Adipocyte (in vitro differentiated cells): ENCODE results near the gene RPL37A.

Source experiments
- DNase-seq: peaks from one replicate; pipeline ENCODE4 v3.0.0-alpha.2; 2015; ENCODE audit warnings: low read depth
- H3K27me3 ChIP-seq: replicated peaks from 2 replicates; pipeline ENCODE4 v1.7.0; 2013; ENCODE audit warnings: mild to moderate bottlenecking, low read length, moderate library complexity; ENCODE audit not compliant: control insufficient read depth, insufficient read depth
- H3K36me3 ChIP-seq: 2 replicates; pipeline ENCODE4 v1.7.0; 2013; ENCODE audit warnings: low read length, mild to moderate bottlenecking, moderate library complexity; ENCODE audit not compliant: control insufficient read depth, insufficient read depth, severe bottlenecking
- H3K4me1 ChIP-seq: 2 replicates; pipeline ENCODE4 v1.7.0; 2013; ENCODE audit warnings: mild to moderate bottlenecking, low read length, moderate library complexity; ENCODE audit not compliant: control insufficient read depth, insufficient read depth
- H3K4me3 ChIP-seq: 2 replicates; pipeline ENCODE4 v1.7.0; 2013; ENCODE audit warnings: mild to moderate bottlenecking, low read length, moderate library complexity
- H3K9ac ChIP-seq: 2 replicates; pipeline ENCODE4 v1.7.0; 2013; ENCODE audit warnings: mild to moderate bottlenecking, low read length, moderate library complexity
- H3K9me3 ChIP-seq: 2 replicates; pipeline ENCODE4 v1.7.0; 2013; ENCODE audit warnings: mild to moderate bottlenecking, low read length, moderate library complexity; ENCODE audit not compliant: control insufficient read depth

RPL37A gene

DNA sequence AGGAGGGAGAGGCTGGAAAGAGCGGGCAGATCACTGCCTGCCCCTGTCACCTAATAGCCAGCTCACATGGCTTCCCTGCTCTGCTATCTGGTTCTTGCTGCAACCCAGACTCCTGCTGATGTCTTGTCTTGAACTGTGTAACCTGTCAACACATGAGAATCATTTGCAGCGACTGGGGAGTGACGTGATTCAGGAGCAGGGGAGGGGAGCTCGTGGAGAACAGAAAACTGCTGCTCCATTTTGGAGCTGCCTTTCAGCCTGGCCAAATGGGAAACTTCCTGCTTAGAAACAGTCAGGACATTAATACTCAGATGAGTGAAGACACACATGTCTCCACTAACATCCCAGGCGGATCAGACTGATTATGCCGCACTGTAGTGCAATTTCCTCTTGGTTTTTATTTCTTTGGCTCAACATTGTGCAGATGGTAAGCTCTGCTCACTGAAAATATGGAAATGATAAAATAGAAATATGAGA, 38.1 kb downstream of the RPL37A start:
- Histone ChIP-seq H3K4me3 (no peak overlapping the region), H3K27me3 (peaks cover 7% of the 10 kb centered on the region), H3K9me3 (no peaks in the 10 kb centered on the region), H3K4me1 (peaks cover 22% of the 10 kb centered on the region), H3K9ac (peak overlapping the region; percentile 14), H3K36me3 (no peaks in the 10 kb centered on the region)
- peak; percentile 56 for DNase-seq

DNA sequence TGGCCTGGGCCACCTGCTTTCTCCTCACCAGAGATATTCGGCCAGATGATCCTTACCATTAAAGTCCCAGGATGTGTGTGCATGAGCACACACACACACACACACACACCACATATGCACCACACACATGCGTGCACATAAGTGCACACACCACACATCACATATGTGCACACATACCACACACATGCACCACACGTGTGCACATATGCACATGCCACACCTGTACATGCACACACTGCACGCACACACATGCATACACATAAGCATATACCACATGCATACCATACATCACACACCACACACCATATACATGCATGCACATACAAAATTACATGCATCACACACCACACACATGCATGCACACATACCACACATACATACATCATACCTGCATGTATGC, 38.7 kb downstream of the RPL37A start:
- Histone ChIP-seq H3K36me3 (no peaks in the 10 kb centered on the region), H3K27me3 (peaks cover 7% of the 10 kb centered on the region), H3K9ac (no peak overlapping the region), H3K4me1 (peaks cover 22% of the 10 kb centered on the region), H3K9me3 (no peaks in the 10 kb centered on the region), H3K4me3 (no peak overlapping the region)
- no peak for DNase-seq

DNA sequence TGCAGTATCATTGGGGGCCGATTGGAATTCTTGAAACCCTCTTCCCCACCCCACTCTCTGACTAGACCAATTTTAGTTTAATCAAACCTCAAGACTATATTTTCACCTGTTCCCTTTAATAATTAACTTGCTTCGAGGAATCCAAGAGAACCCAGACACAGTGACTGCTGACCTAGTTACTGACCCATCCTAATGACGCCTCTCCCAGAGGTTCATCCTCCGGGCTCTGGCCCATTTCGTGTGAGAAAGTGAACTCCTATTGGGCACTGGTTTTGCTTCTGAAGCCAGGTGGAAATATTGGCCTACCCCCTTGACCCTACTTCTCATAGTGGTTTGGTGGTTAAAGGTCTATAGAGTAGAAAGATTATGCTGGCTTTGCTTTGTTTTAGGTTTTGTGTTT, 39.9 kb downstream of the RPL37A start:
- no peak for DNase-seq
- Histone ChIP-seq H3K9me3 (no peaks in the 10 kb centered on the region), H3K9ac (no peak overlapping the region), H3K4me1 (peaks cover 22% of the 10 kb centered on the region), H3K4me3 (no peak overlapping the region), H3K27me3 (peaks cover 7% of the 10 kb centered on the region), H3K36me3 (no peaks in the 10 kb centered on the region)

DNA sequence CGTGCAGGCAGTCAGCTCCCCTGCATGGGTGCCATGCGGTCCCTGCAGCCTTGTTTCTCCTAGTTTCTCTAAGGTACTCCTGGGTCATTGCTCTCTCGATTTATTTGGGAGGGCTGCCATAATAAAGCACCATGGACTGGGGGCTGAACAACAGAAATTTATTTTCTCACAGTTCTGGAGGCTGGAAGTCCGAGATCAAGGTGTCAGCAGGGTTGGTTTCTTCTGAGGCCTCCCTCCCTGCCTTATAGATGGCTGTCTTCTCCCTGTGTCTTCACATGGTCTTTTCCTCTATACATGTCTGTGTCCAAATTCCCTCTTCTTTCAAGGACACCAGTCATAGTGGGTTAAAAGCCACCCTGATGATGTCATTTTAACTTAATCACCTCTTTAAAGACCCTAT, 40.5 kb downstream of the RPL37A start:
- H3K9ac ChIP-seq, result no peak overlapping the region
- no peak for DNase-seq

DNA sequence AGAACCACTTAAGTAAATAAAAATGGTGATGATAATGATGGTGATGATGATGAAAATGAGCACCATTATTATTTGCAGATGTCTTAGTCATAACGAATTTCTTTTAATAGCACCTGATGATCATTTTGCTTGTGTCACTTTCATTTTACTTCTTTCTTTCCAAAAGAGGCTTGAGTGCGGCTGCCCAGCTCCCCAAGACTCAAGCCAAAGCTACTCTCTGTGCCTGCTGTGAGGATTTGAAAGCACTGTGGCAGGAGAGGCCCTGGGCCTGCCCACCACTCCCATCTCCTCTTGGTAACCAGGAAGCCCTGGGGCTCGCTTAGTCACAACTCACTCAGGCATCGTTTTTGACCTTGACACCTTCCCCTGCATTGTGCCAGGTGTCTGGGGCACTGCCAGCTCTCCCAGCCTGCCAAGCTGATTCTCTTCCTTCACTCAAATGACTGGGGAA, 41.2 kb downstream of the RPL37A start:
- Histone ChIP-seq H3K4me1 (peaks cover 22% of the 10 kb centered on the region), H3K9me3 (no peaks in the 10 kb centered on the region), H3K27me3 (peaks cover 7% of the 10 kb centered on the region), H3K9ac (no peak overlapping the region), H3K4me3 (no peak overlapping the region), H3K36me3 (no peaks in the 10 kb centered on the region)
- peak; percentile 51 for DNase-seq

More for the DNA sequence above, 40.5 kb downstream of the RPL37A start:
- Histone ChIP-seq H3K9me3 (no peaks in the 10 kb centered on the region), H3K27me3 (peaks cover 7% of the 10 kb centered on the region), H3K36me3 (no peaks in the 10 kb centered on the region), H3K4me3 (no peak overlapping the region), H3K4me1 (peaks cover 22% of the 10 kb centered on the region)

DNA sequence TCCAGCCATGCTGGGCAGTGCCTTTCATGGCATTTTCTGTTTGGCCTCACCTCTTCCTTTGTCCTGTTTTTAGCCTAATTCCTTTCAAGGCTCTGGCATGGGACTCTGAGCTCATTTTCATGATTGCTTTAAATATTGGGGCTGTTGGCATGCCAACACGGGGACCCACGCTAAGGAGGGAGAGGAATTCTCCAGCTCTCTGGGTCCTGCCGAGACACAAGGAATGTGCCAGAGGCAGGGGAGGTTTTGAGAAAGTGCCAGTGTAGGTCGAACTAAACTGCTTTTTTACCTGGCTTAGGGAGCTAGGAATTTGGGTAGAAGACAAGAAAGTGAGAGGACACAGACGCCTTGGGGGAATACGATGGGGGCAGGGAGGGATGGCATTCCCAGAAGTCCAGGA, 42.3 kb downstream of the RPL37A start:
- H3K4me3 ChIP-seq, result no peak overlapping the region
- H3K27me3 ChIP-seq, result peaks cover 7% of the 10 kb centered on the region
- DNase-seq, result peak; percentile 34
- H3K36me3 ChIP-seq, result no peaks in the 10 kb centered on the region
- no peaks in the 10 kb centered on the region for H3K9me3 ChIP-seq
- no peak overlapping the region for H3K9ac ChIP-seq
- peaks cover 15% of the 10 kb centered on the region for H3K4me1 ChIP-seq

DNA sequence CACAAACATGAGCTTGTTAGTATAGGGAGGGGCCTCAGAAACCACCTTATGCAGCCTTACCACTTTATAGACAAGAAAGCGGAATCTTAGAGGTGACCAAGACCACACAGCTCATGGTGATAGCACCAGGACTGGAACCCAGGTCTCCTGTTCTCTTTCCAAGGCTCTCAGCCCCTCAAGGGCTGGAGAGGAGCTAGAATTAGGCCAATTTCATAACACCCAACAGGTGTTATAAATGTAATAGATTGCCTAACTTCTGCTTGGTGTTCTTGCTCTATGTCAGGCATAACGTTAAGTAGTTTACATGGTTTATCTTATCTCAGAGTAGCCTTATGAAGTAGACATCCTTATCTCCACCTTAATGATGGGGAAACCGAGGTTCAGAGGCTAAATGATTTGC, 42.9 kb downstream of the RPL37A start:
- Histone ChIP-seq H3K27me3 (peaks cover 7% of the 10 kb centered on the region), H3K36me3 (no peaks in the 10 kb centered on the region)

DNA sequence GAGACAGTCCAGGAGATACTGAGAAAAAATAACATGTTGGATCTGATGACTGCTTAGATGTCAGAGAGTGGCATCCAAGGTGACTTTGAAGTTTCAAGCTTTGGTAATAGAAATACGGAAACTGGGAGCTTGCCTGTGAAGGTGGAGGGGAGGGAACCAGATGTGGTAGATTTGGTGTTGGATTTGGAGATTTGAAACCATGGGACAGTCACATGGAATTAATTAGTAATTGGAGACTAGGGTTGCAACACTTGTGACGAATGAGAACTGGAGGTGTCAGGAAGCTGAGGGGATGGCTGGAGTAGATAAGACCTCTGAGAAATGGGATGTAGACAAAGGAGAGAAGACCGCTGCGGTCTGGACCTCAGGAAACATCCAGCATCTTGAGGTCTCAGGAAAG, 46.7 kb downstream of the RPL37A start:
- peaks cover 17% of the 10 kb centered on the region for H3K4me1 ChIP-seq
- no peak overlapping the region for H3K4me3 ChIP-seq
- peak; percentile 55 for DNase-seq
- no peak overlapping the region for H3K9ac ChIP-seq
- no peaks in the 10 kb centered on the region for H3K36me3 ChIP-seq
- H3K27me3 ChIP-seq, result peaks cover 4% of the 10 kb centered on the region
- H3K9me3 ChIP-seq, result no peaks in the 10 kb centered on the region

More for the DNA sequence above, 42.9 kb downstream of the RPL37A start:
- Histone ChIP-seq H3K9ac (no peak overlapping the region), H3K4me3 (no peak overlapping the region), H3K4me1 (peaks cover 11% of the 10 kb centered on the region), H3K9me3 (no peaks in the 10 kb centered on the region)
- DNase-seq, result no peak

DNA sequence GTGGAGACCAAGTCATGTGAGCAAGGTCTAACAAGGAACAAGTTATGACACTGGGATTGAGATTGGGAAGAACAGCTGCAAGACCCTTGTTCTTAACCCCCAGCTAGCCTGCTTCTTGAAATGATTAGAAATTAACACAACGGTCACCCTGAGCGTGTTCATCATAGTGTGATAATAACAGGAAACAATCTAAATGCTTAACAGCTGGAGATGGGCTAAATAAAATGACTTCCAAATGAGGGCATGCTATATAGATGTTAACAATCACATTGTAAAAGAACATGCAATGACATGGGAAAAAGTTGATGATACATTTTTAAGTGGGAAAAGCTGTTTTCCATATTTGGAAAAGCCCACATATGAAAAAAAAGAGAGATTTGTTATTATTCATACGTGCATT, 47.6 kb downstream of the RPL37A start:
- H3K9me3 ChIP-seq, result no peaks in the 10 kb centered on the region
- H3K36me3 ChIP-seq, result no peaks in the 10 kb centered on the region

DNA sequence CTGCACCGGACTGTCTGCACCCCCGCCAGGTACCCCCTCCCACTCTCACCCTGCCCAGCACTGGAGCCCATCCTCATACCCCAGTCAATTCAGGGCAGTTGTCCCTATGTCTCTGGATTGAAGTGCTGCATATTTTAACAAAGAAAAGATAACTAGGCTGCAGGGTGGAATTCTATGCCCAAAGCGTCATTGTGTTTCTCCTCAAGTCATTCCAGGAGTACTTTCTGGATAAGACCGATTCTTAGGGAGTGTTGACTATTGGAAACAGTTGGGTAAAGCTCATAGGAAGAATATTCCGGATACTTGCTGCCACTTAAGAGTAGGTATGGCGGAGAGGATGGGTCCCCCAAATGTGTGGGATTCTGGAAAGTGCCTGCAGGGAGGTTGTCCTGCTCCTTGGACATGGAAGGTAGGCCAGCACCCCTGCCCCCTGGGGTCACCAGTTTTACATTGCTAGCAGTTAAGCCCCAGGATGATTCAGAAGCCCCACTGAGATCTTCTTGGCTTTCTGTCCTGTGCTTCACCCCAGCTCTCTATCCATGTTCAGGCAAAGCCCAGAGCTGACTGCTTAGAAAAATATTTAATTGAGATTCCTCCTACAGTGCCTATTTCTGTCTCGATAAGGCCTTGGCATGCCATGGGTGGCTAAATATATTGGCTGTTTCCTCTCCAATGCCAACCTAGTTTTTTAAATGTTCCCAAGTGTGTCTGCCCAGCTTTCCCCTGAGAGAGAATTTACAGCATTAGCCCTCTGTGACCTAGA, 48.2 kb downstream of the RPL37A start:
- DNase-seq, result peak; percentile 79
- no peaks in the 10 kb centered on the region for H3K27me3 ChIP-seq
- no peak overlapping the region for H3K4me3 ChIP-seq
- no peaks in the 10 kb centered on the region for H3K9me3 ChIP-seq
- H3K36me3 ChIP-seq, result no peaks in the 10 kb centered on the region
- H3K9ac ChIP-seq, result no peak overlapping the region
- H3K4me1 ChIP-seq, result peaks cover 22% of the 10 kb centered on the region

More for the DNA sequence above, 47.6 kb downstream of the RPL37A start:
- peak; percentile 40 for DNase-seq
- no peak overlapping the region for H3K9ac ChIP-seq
- H3K27me3 ChIP-seq, result no peaks in the 10 kb centered on the region
- peaks cover 17% of the 10 kb centered on the region for H3K4me1 ChIP-seq
- H3K4me3 ChIP-seq, result no peak overlapping the region

DNA sequence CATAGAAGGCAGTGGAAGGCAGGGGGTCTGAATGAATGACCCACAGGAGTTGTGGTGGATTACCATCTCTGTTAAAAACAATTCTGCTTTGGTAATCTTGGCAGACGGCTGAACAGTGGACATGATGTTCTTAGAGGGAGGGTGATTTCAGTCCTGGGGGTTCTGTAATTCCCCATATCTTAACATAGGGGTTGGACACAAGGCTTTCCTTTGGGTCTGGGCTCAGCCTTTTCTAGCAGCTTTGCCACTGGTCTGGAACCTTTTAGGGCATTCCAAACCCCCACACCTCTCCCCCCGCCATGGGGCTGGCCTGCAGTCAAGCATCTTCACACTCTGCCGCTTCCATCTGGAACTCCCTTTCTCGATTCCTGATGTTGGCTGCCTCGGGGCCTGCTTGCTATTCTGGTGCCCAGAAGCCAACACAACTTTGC, 50.3 kb downstream of the RPL37A start:
- Histone ChIP-seq H3K4me1 (peaks cover 30% of the 10 kb centered on the region), H3K9ac (no peak overlapping the region), H3K4me3 (no peak overlapping the region), H3K27me3 (no peaks in the 10 kb centered on the region), H3K36me3 (no peaks in the 10 kb centered on the region), H3K9me3 (no peaks in the 10 kb centered on the region)
- peak; percentile 81 for DNase-seq
